Measurements from ENCODE around the gene CA7.

- TF ChIP-seq CTCF (IDR thresholded peaks at IDR 0.05; ENCODE audit: low read depth, low read length) (no peak), POLR2A (IDR thresholded peaks at IDR 0.05; ENCODE audit: extremely low read depth, insufficient read length) (no peak)
Measured at GRCh38 chr16:66863707-66864106, 19.5 kb downstream of the CA7 start.

Measured in NB4 (cell line).